Uterus (tissue), 2 donors: ENCODE measurements around the gene FAM89B.

ENCODE experiments used
- POLR2A ChIP-seq, 2 donors: fragments of 450-650 bp; IDR thresholded peaks; one replicate each; pipeline ENCODE4 v1.6.1; 2016; ENCODE audit warnings: antibody characterized with exemption in 2 of 2, mild to moderate bottlenecking in 1 of 2, moderate library complexity in 1 of 2
- TF ChIP-seq, protein P1 (sequence below), 4 experiments: fragments of 200-600 bp in 2 of 4; fragments of 450-650 bp in 2 of 4; sonication (generic) in 2 of 4; IDR thresholded peaks; one replicate each; pipeline ENCODE4 v1.5.1; 2016 to 2019; ENCODE audit warnings: antibody characterized with exemption in 4 of 4, mild to moderate bottlenecking in 2 of 4, moderate library complexity in 1 of 4

DNA sequence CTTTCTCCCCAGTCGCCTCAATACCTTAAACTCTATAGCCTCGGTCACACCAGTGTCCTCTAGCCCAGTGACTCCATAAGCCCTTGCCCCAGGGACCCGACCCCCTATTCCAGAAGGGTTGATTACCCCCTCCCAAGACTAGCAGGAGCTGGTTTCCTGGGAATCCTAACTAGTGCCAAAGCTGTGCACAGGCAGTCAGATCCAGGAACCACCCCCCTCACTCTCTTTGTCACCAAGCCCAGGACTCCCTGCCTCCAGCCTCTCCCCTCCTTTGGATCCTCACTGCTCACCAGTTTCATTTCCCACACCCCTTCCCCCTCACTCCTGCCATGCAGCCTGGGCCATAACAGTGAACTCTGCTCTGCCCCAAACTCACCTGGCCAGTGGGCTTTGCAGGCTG lies 23.9 kb upstream of the FAM89B start:
- TF ChIP-seq, protein P1, sequence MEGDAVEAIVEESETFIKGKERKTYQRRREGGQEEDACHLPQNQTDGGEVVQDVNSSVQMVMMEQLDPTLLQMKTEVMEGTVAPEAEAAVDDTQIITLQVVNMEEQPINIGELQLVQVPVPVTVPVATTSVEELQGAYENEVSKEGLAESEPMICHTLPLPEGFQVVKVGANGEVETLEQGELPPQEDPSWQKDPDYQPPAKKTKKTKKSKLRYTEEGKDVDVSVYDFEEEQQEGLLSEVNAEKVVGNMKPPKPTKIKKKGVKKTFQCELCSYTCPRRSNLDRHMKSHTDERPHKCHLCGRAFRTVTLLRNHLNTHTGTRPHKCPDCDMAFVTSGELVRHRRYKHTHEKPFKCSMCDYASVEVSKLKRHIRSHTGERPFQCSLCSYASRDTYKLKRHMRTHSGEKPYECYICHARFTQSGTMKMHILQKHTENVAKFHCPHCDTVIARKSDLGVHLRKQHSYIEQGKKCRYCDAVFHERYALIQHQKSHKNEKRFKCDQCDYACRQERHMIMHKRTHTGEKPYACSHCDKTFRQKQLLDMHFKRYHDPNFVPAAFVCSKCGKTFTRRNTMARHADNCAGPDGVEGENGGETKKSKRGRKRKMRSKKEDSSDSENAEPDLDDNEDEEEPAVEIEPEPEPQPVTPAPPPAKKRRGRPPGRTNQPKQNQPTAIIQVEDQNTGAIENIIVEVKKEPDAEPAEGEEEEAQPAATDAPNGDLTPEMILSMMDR (IDR thresholded peaks at IDR 0.05): no peak
- TF ChIP-seq POLR2A (IDR thresholded peaks at IDR 0.05): no peak
